HG03432 (cell line): ENCODE measurements around the gene GULP1.
A peak's percentile ranks its signal among the peaks of the same experiment; 100 is the strongest.
"Not testable (repeated sequence)": the region's sequence is repeated elsewhere in the genome, so short reads cannot be mapped to it uniquely, and the experiment has no call there.

ENCODE experiments used
- ATAC-seq: cut with Tn5 transposase; IDR thresholded peaks from one replicate; pipeline ENCODE4 v1.9.1; 2021; ENCODE audit warnings: mild to moderate bottlenecking, moderate library complexity; ENCODE audit not compliant: unreplicated experiment

Gene GULP1

DNA sequence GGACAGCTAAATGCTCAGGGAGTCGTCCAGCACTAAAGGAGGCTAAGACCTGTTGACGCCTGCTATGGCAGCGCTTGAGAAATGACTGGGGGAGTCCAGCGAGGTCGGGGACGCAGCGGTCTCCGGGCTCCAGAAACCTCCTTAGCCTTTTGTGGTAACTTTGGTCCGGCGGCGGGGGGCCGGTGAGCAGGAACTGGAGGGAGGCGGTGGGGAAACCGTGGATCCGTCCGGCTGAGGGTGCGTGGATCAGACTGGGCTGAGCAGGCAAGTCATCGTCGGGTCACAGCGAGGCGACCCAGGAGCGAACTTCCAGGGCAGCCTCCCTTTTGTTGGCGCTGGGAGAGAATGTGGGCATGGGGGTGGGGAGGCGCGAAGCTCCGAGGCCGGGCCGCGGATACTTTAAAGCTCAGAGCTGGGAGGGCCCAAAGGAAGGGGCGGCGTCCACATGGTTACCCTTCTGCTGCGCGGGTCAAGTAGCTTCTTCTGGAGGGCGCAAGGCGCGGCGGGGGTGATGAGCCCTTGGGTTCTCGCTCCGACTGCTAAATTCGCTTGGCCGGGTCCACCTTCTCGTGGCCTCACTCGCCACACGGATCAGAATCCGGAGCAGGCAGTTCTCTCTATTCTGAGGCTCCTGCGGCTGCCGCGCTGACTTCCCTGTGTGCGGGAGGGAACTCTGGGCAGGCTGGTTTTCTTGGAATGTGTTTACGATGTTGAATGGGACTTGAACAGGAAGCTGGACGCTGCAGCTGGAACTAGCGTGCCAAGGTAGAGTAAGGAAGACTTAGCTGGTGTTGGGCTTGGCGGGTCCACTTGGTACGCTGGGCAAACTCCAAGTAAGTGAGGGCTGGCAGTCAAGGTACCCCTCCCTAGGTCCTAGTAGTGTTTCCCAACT, 920 bp downstream of the GULP1 start:
- ATAC-seq, result peak; percentile 18

- ATAC-seq, result no peak
These were observed 2.1 kb downstream of the GULP1 start for GRCh38 chr2:188293601-188294351.

DNA sequence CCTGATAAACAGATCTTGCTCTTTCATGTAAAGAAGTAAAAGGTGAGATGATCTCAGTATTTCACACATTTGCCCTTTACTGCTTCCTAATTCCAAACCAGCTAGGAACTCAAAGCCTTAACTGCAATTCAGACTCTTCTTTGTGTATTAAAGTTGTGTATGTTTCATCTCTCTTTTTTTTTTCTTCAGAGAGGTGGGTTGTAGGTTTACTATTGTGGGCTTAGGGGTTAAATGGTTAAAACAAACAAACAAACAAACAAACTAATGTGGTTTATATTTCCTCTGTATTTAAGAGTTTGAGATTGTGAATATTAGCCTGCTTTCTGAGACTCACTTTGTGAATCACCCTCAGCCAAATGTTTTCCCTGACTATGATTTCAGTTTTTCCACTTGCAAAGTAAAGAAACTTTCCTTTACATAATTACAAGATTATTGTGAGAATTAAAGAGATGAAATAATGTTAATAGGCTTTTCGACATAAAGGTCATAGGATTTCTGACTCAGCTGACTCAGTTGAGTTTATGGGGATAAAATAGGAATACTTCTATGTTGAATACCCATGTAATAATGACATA, 2.8 kb downstream of the GULP1 start:
- ATAC-seq, result no peak

DNA sequence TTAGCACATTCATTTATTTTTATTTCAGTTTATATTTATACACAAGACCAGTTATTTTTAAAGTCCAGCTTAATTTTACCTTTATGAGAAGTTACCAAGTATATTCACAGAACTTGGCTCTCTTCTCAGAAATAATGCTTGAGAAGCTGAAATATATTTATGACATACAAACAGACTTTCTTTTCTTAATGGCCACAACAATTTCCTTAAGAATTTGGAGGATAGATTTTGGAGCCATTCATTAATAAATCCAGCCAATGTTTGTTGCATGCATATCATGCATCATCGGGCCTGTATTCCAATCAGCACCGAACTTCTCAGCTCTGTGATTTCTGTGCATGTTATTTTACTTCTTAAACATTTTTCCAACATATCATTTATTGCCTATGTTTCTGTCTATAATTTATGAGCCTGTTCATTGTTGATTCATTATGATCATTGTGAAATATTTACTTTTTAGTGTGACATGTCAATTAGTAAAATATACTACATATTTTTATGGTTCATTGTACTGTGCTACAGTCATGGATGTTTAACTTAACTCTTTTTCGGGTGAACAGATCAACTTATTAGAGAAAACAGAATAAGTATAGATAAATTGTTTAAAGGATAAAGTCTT, 3.5 kb downstream of the GULP1 start:
- ATAC-seq, result no peak

- ATAC-seq, result no peak
These were observed 6.3 kb downstream of the GULP1 start for GRCh38 chr2:188297978-188298377.

GRCh38 chr2:188298937-188299371, 7.3 kb downstream of the GULP1 start:
- not testable (repeated sequence) for ATAC-seq

DNA sequence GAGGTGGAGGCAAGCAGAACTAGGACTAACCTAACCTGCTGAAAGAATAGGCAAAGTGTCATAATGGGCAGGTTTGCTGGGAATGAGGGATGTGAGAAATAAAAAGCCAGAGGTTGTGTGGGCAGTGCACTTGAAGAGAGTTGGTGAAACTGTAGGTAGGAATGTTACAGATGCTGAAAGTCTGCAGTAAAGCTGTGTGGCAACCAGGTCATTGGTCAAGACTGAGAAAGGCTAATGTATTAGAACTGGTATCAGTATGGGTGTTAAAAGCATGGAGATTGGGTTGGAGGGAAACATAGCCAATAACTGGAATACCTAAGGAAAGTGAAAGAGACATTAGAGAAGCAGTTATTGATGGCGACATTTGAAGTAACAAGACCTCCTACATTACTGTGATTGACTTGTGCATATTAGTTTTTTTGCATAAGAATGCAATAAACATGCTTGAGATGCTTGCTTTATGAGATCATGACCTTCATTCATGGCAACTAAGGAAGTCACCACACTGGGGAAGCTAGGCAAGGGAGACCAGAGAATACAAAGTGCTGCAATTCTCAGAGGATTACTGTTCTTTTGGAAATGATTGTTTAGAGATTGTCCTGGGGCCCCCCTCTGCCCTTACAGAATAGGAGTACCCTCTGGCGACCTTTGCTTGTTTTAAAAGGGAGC, 11.8 kb downstream of the GULP1 start:
- ATAC-seq, result no peak

GRCh38 chr2:188305271-188305670, 13.6 kb downstream of the GULP1 start:
- no peak for ATAC-seq

DNA sequence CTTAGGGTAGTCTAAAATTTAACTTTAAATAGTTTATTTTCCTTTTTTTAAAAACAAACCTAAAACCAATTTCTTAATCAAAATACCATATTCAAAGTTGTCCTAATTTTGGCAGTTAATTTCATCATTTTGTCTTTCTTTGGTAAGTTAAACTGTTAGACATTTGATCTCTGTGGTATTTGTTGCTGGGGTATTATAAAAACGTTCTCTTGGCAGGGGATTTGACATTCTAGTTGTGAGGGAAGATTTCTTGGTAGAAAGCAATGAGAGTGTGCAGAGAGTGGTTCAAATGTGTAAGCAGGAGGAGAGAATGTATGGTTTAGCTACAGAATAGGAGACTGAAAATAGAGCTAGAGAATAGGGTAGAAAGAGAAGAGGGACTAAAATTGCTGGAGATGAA, 14.6 kb downstream of the GULP1 start:
- no peak for ATAC-seq

- no peak for ATAC-seq
These were observed 16.2 kb downstream of the GULP1 start for GRCh38 chr2:188307850-188308283.

DNA sequence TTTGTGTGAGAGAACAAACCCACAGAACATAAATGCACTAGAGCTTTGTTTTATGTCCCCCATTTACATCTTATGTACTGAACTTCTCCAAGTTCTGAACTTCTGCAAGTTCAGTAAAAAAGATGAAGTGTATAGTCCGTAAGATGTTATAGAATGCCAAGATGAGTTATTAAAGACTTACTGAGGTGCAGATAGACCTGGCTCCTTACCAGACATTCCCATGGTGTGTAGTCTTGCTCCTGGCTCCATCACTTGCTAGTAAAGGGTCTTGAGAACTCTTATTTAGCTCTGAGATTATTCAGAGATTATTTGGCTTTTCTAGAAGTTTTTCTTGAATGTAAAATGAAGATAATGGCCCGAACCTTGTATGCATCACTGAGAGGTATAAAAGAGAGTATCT, 16.8 kb downstream of the GULP1 start:
- ATAC-seq, result no peak

DNA sequence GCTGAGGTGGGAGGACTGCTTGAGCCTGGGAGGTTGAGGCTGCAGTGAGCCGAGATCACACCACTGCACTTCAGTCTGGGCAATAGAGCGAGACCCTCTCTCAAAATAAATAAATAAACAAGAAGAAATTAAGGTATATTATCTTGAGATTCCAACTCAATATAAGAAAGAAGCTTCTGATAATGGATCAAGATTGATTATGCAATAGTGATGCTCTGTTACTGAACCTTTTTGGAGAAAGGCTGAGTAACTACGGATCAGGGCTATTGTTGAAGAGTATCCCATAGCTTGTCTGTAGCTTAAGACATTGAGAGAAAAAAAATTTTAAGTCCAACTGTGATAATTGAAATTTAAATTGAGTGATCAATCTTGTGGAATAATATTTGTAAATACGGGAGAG, 17.7 kb downstream of the GULP1 start:
- no peak for ATAC-seq

GRCh38 chr2:188314314-188315054, 22.8 kb downstream of the GULP1 start:
- no peak for ATAC-seq

DNA sequence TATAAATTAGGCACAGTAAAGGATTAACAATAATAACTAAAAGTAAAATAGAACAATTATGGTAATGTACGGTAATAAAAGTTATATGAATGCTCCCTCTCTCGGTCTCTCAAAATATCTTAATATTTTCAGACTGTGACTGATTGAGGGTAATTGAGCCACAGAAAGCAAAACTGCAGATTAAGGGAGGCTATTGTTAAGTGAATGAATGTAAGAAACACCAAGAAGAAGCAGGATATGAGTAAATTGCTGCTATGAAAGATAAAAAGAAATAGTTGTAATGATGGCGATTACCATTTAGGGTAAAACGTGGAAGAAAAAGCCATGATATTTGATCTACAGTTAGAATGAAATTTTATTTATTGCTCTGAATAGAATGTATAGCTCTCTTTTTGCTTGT, 24.1 kb downstream of the GULP1 start:
- no peak for ATAC-seq

GRCh38 chr2:188316342-188316741, 24.7 kb downstream of the GULP1 start:
- ATAC-seq, result no peak

GRCh38 chr2:188316791-188317423, 25.2 kb downstream of the GULP1 start:
- no peak for ATAC-seq

- ATAC-seq, result no peak
These were observed 26.6 kb downstream of the GULP1 start for GRCh38 chr2:188318161-188318749.

GRCh38 chr2:188319838-188320237, 28.2 kb downstream of the GULP1 start:
- no peak for ATAC-seq

- no peak for ATAC-seq
These were observed 29.2 kb downstream of the GULP1 start for GRCh38 chr2:188320861-188321260.
